ENCODE data around the gene ZYG11B. TPM values are rescaled to one million over a fixed set of nuclear protein-coding genes. Genes with fewer than 3 reads are reported as not detected.

The ZYG11B gene
- total RNA-seq, 1 experiment from 2014 or later = 20.6 TPM

GRCh38 chr1:52680353-52680752, 45.9 kb upstream of the ZYG11B start:
- Histone ChIP-seq H2BK12ac (ENCODE audit: insufficient read length, low read depth, low read length) (no peak overlapping the region), H3K27me3 (ENCODE audit: insufficient read depth, low read length) (no peaks in the 10 kb centered on the region), H2AK5ac (ENCODE audit: insufficient read length, low read length) (no peak overlapping the region), H3K23ac (ENCODE audit: insufficient read length, low read depth, low read length) (no peak overlapping the region), H3K27ac (ENCODE audit: insufficient read length, low read depth, low read length) (no peak overlapping the region), H3K79me2 (ENCODE audit: insufficient read depth, low read length) (no peaks in the 10 kb centered on the region), H2BK15ac (ENCODE audit: low read depth, low read length) (no peak overlapping the region), H3K23me2 (ENCODE audit: insufficient read length, low read depth, low read length, poor library complexity, severe bottlenecking) (no peaks in the 10 kb centered on the region), H3K4me1 (ENCODE audit: insufficient read depth, low read length) (no peaks in the 10 kb centered on the region; the same call in 1 of the 2 replicates), H3K4ac (ENCODE audit: low read depth, low read length) (no peak overlapping the region), H3K9ac (ENCODE audit: extremely low read depth, insufficient read length, low read length) (no peak overlapping the region), H4K91ac (ENCODE audit: insufficient read length, low read depth, low read length) (no peak overlapping the region), H4K5ac (ENCODE audit: insufficient read length, low read depth, low read length) (no peak overlapping the region), H3K14ac (ENCODE audit: insufficient read depth, low read length) (no peak overlapping the region), H2BK5ac (ENCODE audit: insufficient read length, low read length) (no peak overlapping the region), H3K79me1 (ENCODE audit: insufficient read depth, low read depth, low read length, poor library complexity, severe bottlenecking) (no peaks in the 10 kb centered on the region), H3K9me3 (ENCODE audit: control insufficient read depth, low read depth, low read length) (no peaks in the 10 kb centered on the region), H4K20me1 (ENCODE audit: control insufficient read depth, insufficient read depth, insufficient read length) (no peaks in the 10 kb centered on the region), H3K56ac (ENCODE audit: insufficient read length, low read depth, low read length) (no peak overlapping the region), H2AFZ (ENCODE audit: low read length) (no peak overlapping the region), H2BK20ac (ENCODE audit: low read depth, low read length, poor library complexity, severe bottlenecking) (no peak overlapping the region), H3K18ac (ENCODE audit: insufficient read length, low read depth, low read length) (no peak overlapping the region), H3K4me2 (ENCODE audit: insufficient read depth, insufficient read length, low read length) (no peak overlapping the region), H3T11ph (ENCODE audit: low read length) (no peak overlapping the region), H2BK120ac (ENCODE audit: low read depth, low read length, poor library complexity, severe bottlenecking) (no peak overlapping the region), H4K8ac (replicated peaks; ENCODE audit: insufficient read length, low read depth, low read length) (no peak overlapping the region)
- peaks cover 2 to 17% (median 4%) of the 10 kb centered on the region in 3 experiments for H3K36me3 Mint-ChIP-seq (ENCODE audit: insufficient read depth in 1 of 3, low read depth in 3 of 3)
- no peak overlapping the region for H3K4me3 Mint-ChIP-seq
- H3K4me1 Mint-ChIP-seq = peaks cover 16 to 21% of the 10 kb centered on the region in 2 experiments
- WGBS (ENCODE audit: extremely low coverage, insufficient read length, low lambda C conversion rate) = no CpG with 5 or more reads among the region's 3 CpGs
- no peaks in the 10 kb centered on the region; a peak in 1 of 5 replicates for H3K9me3 Mint-ChIP-seq
- peak overlapping the region in 1 of 3 experiments; percentile 0; a peak in 2 of 7 replicates for H3K27ac Mint-ChIP-seq
- DNase-seq = no peak
- no peak for TF ChIP-seq CTCF (conservative IDR thresholded peaks at IDR 0.05)
- H3K27me3 Mint-ChIP-seq (ENCODE audit: low read depth) = no peaks in the 10 kb centered on the region

Measured in H9 (cell line).